ENCODE results near the gene KIF19.

DNA sequence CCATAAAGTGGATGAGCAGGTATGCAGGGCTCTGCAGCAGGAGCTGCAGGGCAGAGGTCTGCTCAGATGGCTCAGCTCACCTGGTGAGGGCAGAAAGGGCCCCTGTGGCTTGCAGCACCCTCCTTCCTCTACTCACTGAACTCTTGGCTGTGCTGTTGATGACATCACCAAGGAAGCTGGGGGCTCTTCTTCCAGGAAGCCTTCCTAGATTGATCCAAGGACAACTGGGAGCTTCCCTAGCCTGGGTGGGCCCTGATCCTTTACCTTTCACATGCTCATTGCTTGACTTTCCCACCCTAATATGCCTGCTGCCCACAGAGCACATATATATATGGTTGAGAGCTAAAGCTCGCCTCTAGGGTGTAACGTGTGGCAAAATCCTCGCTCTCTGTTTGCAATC, 2.5 kb downstream of the KIF19 start:
- TF ChIP-seq EP300 (IDR thresholded peaks at IDR 0.05), result no peak
- TF ChIP-seq, protein P1, sequence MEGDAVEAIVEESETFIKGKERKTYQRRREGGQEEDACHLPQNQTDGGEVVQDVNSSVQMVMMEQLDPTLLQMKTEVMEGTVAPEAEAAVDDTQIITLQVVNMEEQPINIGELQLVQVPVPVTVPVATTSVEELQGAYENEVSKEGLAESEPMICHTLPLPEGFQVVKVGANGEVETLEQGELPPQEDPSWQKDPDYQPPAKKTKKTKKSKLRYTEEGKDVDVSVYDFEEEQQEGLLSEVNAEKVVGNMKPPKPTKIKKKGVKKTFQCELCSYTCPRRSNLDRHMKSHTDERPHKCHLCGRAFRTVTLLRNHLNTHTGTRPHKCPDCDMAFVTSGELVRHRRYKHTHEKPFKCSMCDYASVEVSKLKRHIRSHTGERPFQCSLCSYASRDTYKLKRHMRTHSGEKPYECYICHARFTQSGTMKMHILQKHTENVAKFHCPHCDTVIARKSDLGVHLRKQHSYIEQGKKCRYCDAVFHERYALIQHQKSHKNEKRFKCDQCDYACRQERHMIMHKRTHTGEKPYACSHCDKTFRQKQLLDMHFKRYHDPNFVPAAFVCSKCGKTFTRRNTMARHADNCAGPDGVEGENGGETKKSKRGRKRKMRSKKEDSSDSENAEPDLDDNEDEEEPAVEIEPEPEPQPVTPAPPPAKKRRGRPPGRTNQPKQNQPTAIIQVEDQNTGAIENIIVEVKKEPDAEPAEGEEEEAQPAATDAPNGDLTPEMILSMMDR (IDR thresholded peaks at IDR 0.05), result no peak
